ENCODE measurements around the gene ELL2. TPM values are rescaled to one million over a fixed set of nuclear protein-coding genes. Genes with fewer than 3 reads are reported as not detected.

Gene ELL2
- total RNA-seq, 4 donors from 2014 or later = 32.4 to 50.3 (median 45.1) TPM

GRCh38 chr5:95976606-95977005 lies 15.0 kb upstream of the ELL2 start:
- no peak for TF ChIP-seq CTCF (IDR thresholded peaks at IDR 0.05)
- no peak for TF ChIP-seq POLR2A (IDR thresholded peaks at IDR 0.05)
- no peak overlapping the region for H3K4me3 ChIP-seq (ENCODE audit: low read depth, poor library complexity, severe bottlenecking)
- intact Hi-C loops (cut with DNase I; ENCODE audit: low total_unique reads) = no loop called here
- DNase-seq (ENCODE audit: low spot score in 2 of 2) = no peak
- WGBS, 2 donors = 56 to 63% methylated on average over 1 of the region's 1 CpG

GRCh38 chr5:95975703-95976102 lies 14.1 kb upstream of the ELL2 start:
- 75 to 81% methylated on average over 1 of the region's 1 CpG for WGBS, 2 donors
- no peak for DNase-seq (ENCODE audit: low spot score in 2 of 2)
- TF ChIP-seq CTCF (IDR thresholded peaks at IDR 0.05) (no peak), POLR2A (IDR thresholded peaks at IDR 0.05) (no peak)
- no peak overlapping the region for H3K4me3 ChIP-seq (ENCODE audit: low read depth, poor library complexity, severe bottlenecking)
- intact Hi-C loops (cut with DNase I; ENCODE audit: low total_unique reads) = no loop called here

GRCh38 chr5:95973793-95974325 lies 12.2 kb upstream of the ELL2 start:
- DNase-seq (ENCODE audit: low spot score in 2 of 2) = no peak
- intact Hi-C loops (cut with DNase I; ENCODE audit: low total_unique reads) = no loop called here
- no peak overlapping the region for H3K4me3 ChIP-seq (ENCODE audit: low read depth, poor library complexity, severe bottlenecking)
- whole genome bisulfite sequencing, 2 donors = 83 to 85% methylated on average over 3 of the region's 3 CpGs
- TF ChIP-seq CTCF (IDR thresholded peaks at IDR 0.05) = no peak
- no peak for TF ChIP-seq POLR2A (IDR thresholded peaks at IDR 0.05)

- no peak for TF ChIP-seq CTCF (IDR thresholded peaks at IDR 0.05)
- TF ChIP-seq POLR2A (IDR thresholded peaks at IDR 0.05) = no peak
- DNase-seq (ENCODE audit: low spot score in 2 of 2) = no peak
- no peak overlapping the region for H3K4me3 ChIP-seq (ENCODE audit: low read depth, poor library complexity, severe bottlenecking)
- intact Hi-C loops (cut with DNase I; ENCODE audit: low total_unique reads) = no loop called here
Observed at GRCh38 chr5:95972196-95972595, 10.5 kb upstream of the ELL2 start.

GRCh38 chr5:95970359-95970704 lies 8.7 kb upstream of the ELL2 start:
- intact Hi-C loops (cut with DNase I; ENCODE audit: low total_unique reads) = no loop called here
- WGBS, 2 donors = 87 to 97% methylated on average over 1 of the region's 1 CpG
- TF ChIP-seq POLR2A (IDR thresholded peaks at IDR 0.05) (no peak), CTCF (IDR thresholded peaks at IDR 0.05) (no peak)
- no peak overlapping the region for H3K4me3 ChIP-seq (ENCODE audit: low read depth, poor library complexity, severe bottlenecking)
- no peak for DNase-seq (ENCODE audit: low spot score in 2 of 2)

- intact Hi-C loops (cut with DNase I; ENCODE audit: low total_unique reads) = loop anchor here (10.0 kb wide), 1 partner anchor 365 kb away; no protein-coding TSS in a partner anchor
- TF ChIP-seq POLR2A (IDR thresholded peaks at IDR 0.05) (no peak), CTCF (IDR thresholded peaks at IDR 0.05) (no peak)
- no peak for DNase-seq (ENCODE audit: low spot score in 2 of 2)
- no peak overlapping the region for H3K4me3 ChIP-seq (ENCODE audit: low read depth, poor library complexity, severe bottlenecking)
- 91 to 95% methylated on average over 5 of the region's 5 CpGs for WGBS, 2 donors
Observed at GRCh38 chr5:95969651-95970358, 8.2 kb upstream of the ELL2 start.
